Body of pancreas (tissue), 4 donors: ENCODE data around the gene ZFP3.

Experiments used
- CTCF ChIP-seq, 7 experiments: fragments of 450-650 bp in 4 of 7; fragments of 200-600 bp in 3 of 7; sonication (generic) in 3 of 7; IDR thresholded peaks; one replicate each; pipeline ENCODE4 v1.5.1; 2016 to 2019; ENCODE audit warnings: antibody characterized with exemption in 7 of 7
- POLR2A ChIP-seq, 3 donors: fragments of 450-650 bp; IDR thresholded peaks; one replicate each; pipeline ENCODE4 v1.6.1; 2016; ENCODE audit warnings: antibody characterized with exemption in 3 of 3, mild to moderate bottlenecking in 2 of 3

DNA sequence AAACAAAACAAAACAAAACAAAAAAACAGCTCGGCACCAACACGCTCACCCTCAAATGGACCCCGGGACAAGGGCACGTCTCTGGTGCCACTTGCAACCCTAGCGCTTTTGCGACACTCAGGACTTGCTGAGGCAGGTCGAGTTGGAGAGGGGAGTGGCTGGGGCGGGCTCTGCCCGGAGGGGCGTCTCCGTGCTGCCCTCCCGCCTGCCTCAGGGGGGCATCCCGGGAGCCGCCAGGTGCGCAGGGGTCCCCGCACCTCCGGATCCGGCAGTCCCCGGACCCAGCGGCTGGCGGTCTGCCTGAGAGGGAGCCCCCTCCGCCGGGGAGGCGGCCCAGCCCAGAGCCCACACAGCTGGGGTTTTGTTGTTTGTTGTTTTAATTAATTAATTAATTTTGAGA is 43.0 kb upstream of the ZFP3 start, which contains the start of gene SLC52A1:
- TF ChIP-seq CTCF (IDR thresholded peaks at IDR 0.05), result no peak
- TF ChIP-seq POLR2A (IDR thresholded peaks at IDR 0.05), result no peak
